Inflammatory macrophage treated with lipopolysaccharide for 4 hours (primary cell): Measurements from ENCODE around the gene GC.
"Not testable (repeated sequence)": the region's sequence is repeated elsewhere in the genome, so short reads cannot be mapped to it uniquely, and the experiment has no call there.

Experiments
- DNase-seq: peaks from one replicate; pipeline ENCODE4 v3.0.0-alpha.2; 2020

Gene GC

DNA sequence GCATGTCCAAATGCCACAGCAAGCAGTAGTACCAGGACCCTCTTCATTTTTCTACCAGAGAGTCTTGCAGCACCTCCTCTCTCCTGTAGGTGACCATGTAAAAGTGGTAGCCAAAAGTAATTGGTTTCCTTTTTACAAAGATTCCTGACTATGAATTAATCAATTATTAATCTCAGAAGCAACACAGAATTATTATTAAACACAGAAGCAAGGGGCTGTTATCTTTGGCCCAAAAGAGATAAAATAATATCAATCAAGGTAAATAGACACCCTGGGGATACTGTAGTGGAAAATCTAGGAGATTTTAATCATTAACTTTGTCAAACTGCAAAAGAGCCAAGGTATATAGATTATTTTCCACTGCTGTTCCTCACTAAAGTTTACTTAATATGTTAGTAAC lies at the start of gene GC:
TSS of gene GC (minus strand) at position 108 of the 400 bp plus-strand sequence. CDS start at position 47, 61 bp downstream.
- DNase-seq, result no peak

DNA sequence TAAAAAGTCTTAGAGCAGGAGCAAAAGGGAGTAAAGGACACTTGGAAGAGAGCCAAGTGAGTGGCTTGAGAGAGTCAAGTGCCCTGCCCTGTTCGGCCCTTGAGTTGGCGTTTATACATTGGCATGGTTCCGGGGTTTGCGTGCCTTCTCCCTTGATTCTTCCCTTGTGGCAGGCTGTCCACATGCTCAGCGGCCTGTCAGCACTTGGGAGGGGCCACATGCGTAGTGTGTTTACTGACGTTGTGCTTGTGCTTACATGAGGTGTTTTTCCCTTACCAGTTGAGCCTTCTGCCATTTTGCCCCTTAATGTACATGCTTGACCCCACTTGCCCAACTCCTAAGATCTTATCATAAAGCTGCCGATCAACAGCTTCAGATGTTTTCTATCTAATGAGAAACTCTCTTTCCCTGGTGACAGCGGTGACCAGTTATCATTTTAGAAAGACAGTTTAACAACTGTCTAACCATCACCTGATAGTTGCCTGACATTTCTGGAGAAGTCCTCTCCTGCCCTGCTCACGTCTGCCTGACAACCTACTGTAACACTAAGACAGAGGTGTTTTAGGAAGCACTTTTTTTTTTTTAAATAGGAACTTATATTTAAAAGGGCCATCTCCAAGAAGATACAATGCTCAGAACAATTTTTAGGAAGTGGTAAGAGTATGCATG lies 49.5 kb upstream of the GC start:
- DNase-seq, result no peak

GRCh38 chr4:71832049-71832448 lies 48.2 kb upstream of the GC start:
- no peak for DNase-seq

DNA sequence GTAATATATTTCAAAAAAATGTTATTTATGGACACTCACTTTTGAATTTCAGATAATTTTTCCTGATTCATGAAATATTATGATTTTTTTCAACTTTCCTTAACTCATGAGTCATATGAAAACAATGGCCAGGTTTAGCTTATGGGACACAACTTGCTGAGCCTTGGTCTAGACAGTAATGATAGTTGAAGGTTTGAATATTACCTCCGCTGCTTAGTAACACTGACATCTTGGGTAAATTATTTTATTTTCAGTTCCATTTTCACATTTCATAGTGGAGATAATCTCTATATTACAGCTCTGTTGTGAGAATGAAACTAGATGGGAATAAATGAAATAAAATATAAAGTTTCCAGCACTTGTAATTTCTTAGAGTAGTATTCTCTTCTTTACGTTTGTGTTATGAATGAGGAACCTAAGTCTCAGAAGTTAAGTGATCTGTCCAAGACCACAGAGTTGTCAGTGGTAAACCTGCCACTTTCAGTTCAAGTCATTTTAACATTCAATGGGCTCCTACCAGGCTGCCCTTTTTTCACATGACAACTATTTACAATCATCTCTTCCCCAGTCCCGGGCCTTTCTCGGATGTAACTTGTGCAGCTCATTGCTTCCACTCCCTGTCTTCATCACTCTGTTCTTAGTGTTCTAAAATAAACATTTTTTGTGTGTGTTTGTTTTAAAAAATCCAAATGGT lies 46.8 kb upstream of the GC start:
- no peak for DNase-seq

DNA sequence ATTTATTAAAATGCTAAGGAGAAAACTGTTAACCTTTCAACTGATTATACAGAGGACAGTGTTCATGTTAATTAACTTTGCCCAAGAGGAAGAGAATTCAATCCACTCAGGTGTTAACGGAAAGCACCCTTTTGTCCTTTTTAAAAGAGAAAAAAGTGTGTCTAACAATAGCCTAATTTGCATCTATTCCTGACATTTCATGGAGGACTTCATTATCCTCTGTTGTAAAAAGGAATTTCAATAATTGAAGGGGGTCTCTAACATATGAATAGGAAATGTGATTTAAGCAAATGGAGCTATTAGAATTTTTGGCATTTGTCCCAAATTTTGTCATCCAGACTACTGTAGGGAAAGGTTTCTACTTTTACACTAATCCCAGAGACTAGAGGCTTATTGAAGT lies 44.6 kb upstream of the GC start:
- no peak for DNase-seq

DNA sequence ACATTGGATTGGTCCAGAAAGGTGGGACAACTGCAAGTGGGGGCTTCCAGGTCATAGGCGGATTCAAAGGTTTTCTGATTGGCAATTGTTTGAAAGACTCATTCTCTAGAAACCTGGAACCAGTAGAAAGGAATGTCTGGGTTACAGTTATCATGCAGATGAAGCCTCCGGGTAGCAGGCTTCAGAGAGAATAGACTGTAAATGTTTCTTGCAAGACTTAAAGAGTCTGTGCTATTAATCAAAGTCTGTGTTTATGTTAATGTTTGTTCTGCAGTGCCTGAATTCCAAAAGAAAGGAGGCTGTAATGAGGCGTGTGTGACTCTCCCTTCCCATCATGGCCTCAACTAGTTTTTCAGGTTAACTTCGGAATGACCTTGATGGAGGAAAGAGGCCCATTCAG lies 43.9 kb upstream of the GC start:
- no peak for DNase-seq

GRCh38 chr4:71816676-71817303 lies 32.9 kb upstream of the GC start:
- no peak for DNase-seq

GRCh38 chr4:71814433-71814832 lies 30.6 kb upstream of the GC start:
- no peak for DNase-seq

- not testable (repeated sequence) for DNase-seq
Observed at GRCh38 chr4:71809805-71810204, 25.9 kb upstream of the GC start.

- DNase-seq, result no peak
Observed at GRCh38 chr4:71807469-71807868, 23.6 kb upstream of the GC start.

DNA sequence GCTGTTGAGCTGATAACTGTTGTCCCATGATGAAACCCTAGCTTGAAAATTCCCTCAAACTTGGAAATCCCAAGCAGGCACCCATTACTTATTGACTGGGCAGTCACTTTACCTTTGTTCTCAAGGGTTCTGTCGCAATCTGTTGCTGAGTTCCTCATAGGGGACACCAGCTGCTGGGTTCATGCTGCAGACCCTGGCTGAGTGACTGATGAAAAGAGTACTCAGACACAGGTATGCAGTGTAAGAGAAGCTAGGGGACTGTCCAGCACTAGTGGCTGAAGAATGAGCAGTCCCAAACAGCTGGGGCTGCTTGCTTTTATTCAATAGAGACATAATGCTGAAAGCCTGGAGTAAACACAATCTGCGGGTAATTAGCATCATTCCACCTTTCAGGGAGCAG lies 21.4 kb upstream of the GC start:
- not testable (repeated sequence) for DNase-seq

- DNase-seq, result not testable (repeated sequence)
Observed at GRCh38 chr4:71804017-71804697, 20.3 kb upstream of the GC start.

DNA sequence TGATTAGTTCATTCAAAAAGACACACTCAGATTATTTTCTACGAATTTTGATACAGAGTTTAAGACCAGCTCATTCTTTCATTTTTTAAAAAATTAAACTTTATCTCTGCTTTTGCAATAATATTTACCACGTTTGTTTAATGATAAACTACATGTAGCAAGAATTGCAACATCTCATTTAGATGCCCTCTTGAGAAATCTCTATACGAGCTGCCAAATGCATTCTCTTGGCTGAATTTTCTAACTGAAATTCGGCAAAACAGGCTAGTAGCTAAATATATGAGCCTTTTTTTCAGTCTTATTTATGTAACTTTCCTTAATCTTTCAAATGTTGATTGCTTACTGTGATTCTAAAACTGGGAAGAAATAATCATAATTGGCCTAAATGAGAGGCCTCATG lies 2.1 kb upstream of the GC start:
- no peak for DNase-seq

DNA sequence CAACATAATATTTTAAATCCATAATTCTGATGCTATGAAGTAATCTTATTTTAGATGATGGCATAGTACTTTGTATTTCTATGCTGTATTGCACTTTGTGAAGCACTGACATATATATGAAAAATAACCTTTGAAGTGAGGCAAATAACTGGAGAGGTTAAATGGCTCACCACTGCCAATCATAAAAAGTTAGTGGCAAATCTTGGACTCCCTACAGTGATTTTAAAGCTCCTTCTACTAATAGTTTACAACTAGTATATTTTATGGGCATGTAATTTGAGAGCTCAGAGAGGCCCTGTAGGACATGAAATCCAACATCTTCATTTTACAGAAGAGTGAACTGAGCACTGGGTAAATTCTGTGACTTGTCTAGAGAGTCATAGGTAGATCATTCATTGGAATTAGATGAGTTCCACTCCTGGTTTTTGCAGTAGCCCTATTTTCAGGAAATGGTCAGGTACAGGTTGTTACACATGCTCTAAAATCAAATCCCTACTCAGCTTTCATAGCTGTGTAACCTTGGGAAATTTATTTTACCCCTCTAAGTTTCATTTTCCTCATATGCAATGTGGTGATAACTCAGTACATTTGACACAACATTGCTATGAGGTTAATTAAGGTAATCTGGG lies 804 bp upstream of the GC start:
- DNase-seq, result no peak

- DNase-seq, result no peak
Observed at GRCh38 chr4:71777891-71778290, 6.0 kb downstream of the GC start.

DNA sequence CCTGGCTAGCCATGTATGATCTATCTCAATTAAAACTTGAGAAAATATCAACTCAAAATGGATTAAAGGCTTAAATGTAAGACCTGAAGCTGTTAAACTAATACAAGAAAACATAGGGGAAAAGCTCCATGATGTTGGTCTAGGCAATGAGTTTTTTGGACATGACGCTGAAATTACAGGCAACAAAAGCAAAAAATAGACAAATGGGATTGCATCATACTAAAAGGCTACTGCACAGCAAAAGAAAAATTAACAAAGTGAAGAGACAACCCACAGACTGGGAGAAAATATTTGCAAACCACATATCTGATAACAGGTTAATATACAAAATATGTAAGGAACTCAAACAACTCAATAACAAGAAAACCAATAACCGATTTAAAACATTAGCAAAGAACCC lies 8.4 kb downstream of the GC start:
- DNase-seq, result no peak

DNA sequence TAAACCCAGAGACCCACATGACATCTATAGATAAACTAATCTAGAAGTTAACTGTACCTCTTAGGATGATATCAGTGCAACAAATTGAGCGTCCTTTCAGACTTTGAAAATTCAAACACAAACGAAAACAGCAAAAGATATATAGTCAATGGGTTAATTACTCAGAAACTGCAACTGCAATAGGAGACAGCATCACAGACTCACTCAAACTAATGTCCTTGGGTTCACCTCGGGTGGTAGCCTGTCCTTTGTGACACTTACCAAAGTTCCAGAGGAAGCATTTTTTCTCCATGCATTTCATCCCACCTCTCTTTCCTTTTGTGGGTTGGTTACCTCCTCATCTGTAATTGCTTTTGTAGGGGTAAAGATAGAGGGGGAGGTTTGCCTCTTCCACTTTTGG lies 9.7 kb downstream of the GC start:
- no peak for DNase-seq

GRCh38 chr4:71773004-71773403 lies 10.9 kb downstream of the GC start:
- no peak for DNase-seq

GRCh38 chr4:71772592-71772991 lies 11.3 kb downstream of the GC start:
- no peak for DNase-seq

- no peak for DNase-seq
Observed at GRCh38 chr4:71771613-71772012, 12.3 kb downstream of the GC start.

GRCh38 chr4:71769434-71769833 lies 14.4 kb downstream of the GC start:
- DNase-seq, result no peak

- DNase-seq, result no peak
Observed at GRCh38 chr4:71768123-71768522, 15.8 kb downstream of the GC start.

DNA sequence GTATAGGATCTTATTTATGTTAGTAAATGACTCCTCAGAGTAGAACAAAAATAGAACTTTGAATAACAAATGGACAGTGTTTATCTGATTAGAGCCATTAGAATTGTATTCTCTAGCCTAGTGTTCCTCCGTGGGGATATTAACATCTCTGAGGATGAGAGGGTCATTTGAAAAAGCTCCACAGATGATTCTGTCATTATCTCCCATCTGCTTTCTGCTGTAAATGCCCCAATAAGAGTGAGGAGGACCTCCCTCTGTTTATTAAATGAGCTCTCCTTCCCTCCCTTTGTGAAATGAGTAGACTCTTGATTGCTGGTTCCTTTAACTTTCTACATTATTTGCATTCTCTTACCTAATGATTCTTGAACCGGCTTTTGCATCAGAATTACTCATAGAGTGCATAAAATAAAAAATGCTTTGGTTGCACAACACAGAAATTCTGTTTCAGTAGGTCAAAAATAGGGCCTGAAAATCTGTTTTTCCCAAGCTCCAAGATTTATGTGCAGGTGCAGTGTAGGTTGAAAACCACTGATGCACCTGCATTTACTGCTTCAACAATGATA lies 18.0 kb downstream of the GC start:
- DNase-seq, result no peak
